Endothelial cell (in vitro differentiated cells): ENCODE data around the gene ACP2. TPM values are rescaled to one million over a fixed set of nuclear protein-coding genes. Genes with fewer than 3 reads are reported as not detected.

Experiments
- DNase-seq: peaks from one replicate; pipeline ENCODE4 v3.0.0; 2021; ENCODE audit warnings: low spot score
- H3K27ac Mint-ChIP-seq: one replicate; pipeline ENCODE4 v1.8.0; 2021; ENCODE audit warnings: mixed read lengths, inconsistent platforms; ENCODE audit not compliant: unreplicated experiment
- H3K27me3 Mint-ChIP-seq: one replicate; pipeline ENCODE4 v1.8.0; 2021; ENCODE audit warnings: mild to moderate bottlenecking, moderate library complexity, mixed read lengths, inconsistent platforms; ENCODE audit not compliant: unreplicated experiment
- H3K36me3 Mint-ChIP-seq: one replicate; pipeline ENCODE4 v1.8.0; 2021; ENCODE audit warnings: mild to moderate bottlenecking, low read depth, mixed read lengths, inconsistent platforms; ENCODE audit not compliant: unreplicated experiment
- H3K4me1 Mint-ChIP-seq: one replicate; pipeline ENCODE4 v1.8.0; 2021; ENCODE audit warnings: mild to moderate bottlenecking, mixed read lengths, inconsistent platforms; ENCODE audit not compliant: unreplicated experiment
- H3K4me3 Mint-ChIP-seq: one replicate; pipeline ENCODE4 v1.8.0; 2021; ENCODE audit warnings: mild to moderate bottlenecking, mixed read lengths, inconsistent platforms; ENCODE audit not compliant: unreplicated experiment
- H3K9me3 Mint-ChIP-seq: one replicate; pipeline ENCODE4 v1.8.0; 2021; ENCODE audit warnings: mixed read lengths, inconsistent platforms; ENCODE audit not compliant: unreplicated experiment
- total RNA-seq: library from RNA; stranded (reverse); fragmentation: NEBNext Ultra II Directional; extraction: Animal tissue kit (Norgen Biotek cat#: 25700); gene quantifications from one replicate; pipeline ENCODE4 v1.2.1, GENCODE V29; 2021; ENCODE audit not compliant: unreplicated experiment
- TF ChIP-seq, protein P1 (sequence below): fragments of 200-600 bp; sonication (generic); IDR thresholded peaks from one replicate; pipeline ENCODE4 v1.5.0; 2021; ENCODE audit warnings: antibody characterized with exemption; ENCODE audit not compliant: unreplicated experiment

ACP2 gene
- total RNA-seq, 1 donor from 2014 or later: 52.3 TPM

- peak; percentile 88 for DNase-seq
- Mint-ChIP-seq H3K36me3 (peaks cover 8% of the 10 kb centered on the region), H3K9me3 (no peaks in the 10 kb centered on the region), H3K4me1 (peaks cover 37% of the 10 kb centered on the region), H3K27me3 (peaks cover 16% of the 10 kb centered on the region), H3K27ac (peak overlapping the region; percentile 98), H3K4me3 (peak overlapping the region; percentile 94)
- TF ChIP-seq, protein P1, sequence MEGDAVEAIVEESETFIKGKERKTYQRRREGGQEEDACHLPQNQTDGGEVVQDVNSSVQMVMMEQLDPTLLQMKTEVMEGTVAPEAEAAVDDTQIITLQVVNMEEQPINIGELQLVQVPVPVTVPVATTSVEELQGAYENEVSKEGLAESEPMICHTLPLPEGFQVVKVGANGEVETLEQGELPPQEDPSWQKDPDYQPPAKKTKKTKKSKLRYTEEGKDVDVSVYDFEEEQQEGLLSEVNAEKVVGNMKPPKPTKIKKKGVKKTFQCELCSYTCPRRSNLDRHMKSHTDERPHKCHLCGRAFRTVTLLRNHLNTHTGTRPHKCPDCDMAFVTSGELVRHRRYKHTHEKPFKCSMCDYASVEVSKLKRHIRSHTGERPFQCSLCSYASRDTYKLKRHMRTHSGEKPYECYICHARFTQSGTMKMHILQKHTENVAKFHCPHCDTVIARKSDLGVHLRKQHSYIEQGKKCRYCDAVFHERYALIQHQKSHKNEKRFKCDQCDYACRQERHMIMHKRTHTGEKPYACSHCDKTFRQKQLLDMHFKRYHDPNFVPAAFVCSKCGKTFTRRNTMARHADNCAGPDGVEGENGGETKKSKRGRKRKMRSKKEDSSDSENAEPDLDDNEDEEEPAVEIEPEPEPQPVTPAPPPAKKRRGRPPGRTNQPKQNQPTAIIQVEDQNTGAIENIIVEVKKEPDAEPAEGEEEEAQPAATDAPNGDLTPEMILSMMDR: no peak
Measured at GRCh38 chr11:47269002-47269828, 20.6 kb upstream of the ACP2 start.

DNA sequence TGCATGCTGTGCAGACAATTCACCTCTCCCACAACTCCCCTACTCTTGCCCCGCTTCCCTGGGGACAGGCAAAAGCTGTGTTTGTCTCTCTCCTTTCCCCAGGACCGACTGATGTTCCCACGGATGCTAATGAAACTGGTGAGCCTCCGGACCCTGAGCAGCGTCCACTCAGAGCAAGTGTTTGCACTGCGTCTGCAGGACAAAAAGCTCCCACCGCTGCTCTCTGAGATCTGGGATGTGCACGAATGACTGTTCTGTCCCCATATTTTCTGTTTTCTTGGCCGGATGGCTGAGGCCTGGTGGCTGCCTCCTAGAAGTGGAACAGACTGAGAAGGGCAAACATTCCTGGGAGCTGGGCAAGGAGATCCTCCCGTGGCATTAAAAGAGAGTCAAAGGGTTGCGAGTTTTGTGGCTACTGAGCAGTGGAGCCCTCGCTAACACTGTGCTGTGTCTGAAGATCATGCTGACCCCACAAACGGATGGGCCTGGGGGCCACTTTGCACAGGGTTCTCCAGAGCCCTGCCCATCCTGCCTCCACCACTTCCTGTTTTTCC is 19.9 kb upstream of the ACP2 start:
- Mint-ChIP-seq H3K36me3 (peaks cover 4% of the 10 kb centered on the region), H3K27me3 (peaks cover 16% of the 10 kb centered on the region), H3K4me1 (peaks cover 37% of the 10 kb centered on the region), H3K4me3 (peak overlapping the region; percentile 94), H3K27ac (peak overlapping the region; percentile 98), H3K9me3 (no peaks in the 10 kb centered on the region)
- TF ChIP-seq, protein P1: no peak
- DNase-seq: peak; percentile 41

DNA sequence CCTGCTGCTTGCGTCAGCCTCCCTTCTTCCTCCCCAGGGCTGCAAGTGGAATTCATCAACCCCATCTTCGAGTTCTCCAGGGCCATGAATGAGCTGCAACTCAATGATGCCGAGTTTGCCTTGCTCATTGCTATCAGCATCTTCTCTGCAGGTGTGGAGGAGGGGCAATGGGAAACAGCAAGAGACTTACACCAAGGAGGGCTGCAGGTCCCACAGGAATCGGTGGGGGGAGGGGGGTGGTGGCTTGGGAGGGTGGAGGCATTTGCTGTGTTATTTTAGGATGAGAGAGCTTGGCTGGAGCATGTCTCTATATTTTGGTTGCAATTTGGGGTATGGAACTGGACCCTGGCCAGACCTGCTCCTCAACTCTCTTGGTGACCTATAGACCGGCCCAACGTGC is 19.3 kb upstream of the ACP2 start:
- Mint-ChIP-seq H3K4me3 (peak overlapping the region; percentile 94), H3K4me1 (peaks cover 37% of the 10 kb centered on the region), H3K36me3 (peaks cover 4% of the 10 kb centered on the region), H3K9me3 (no peaks in the 10 kb centered on the region), H3K27ac (peak overlapping the region; percentile 98), H3K27me3 (peaks cover 16% of the 10 kb centered on the region)
- no peak for DNase-seq
- TF ChIP-seq, protein P1: no peak

DNA sequence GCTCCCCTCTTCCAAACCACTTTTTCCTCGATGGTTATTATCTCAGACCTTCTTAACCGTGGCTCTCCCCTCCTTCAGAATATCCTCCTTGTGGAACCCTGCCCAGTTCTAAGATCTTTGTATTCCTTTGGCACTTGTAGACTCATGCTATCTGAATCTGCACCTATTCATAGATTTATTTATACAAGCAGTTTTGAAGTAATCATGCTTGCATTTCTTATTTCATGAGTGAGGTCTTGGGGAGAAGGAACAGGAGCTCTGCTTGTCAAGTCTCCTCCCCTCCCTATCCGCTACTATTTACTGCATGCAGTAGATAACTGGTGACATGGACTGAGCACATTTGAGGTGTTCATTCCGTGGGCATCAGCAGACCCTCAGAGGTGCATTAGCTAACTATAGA is 15.9 kb upstream of the ACP2 start:
- Mint-ChIP-seq H3K9me3 (no peaks in the 10 kb centered on the region), H3K4me3 (no peak overlapping the region), H3K36me3 (peaks cover 7% of the 10 kb centered on the region), H3K27me3 (peaks cover 18% of the 10 kb centered on the region), H3K27ac (no peak overlapping the region), H3K4me1 (peaks cover 26% of the 10 kb centered on the region)
- DNase-seq: no peak
- TF ChIP-seq, protein P1: no peak

GRCh38 chr11:47264119-47264518 is 15.5 kb upstream of the ACP2 start:
- no peaks in the 10 kb centered on the region for H3K9me3 Mint-ChIP-seq
- no peak for DNase-seq
- peaks cover 28% of the 10 kb centered on the region for H3K4me1 Mint-ChIP-seq
- TF ChIP-seq, protein P1: no peak
- H3K36me3 Mint-ChIP-seq: peaks cover 7% of the 10 kb centered on the region
- no peak overlapping the region for H3K4me3 Mint-ChIP-seq
- no peak overlapping the region for H3K27ac Mint-ChIP-seq
- H3K27me3 Mint-ChIP-seq: peaks cover 16% of the 10 kb centered on the region
